Measurements from ENCODE around the gene NFIX. TPM values are rescaled to one million over a fixed set of nuclear protein-coding genes. Genes with fewer than 3 reads are reported as not detected.

The NFIX gene
- total and polyA plus RNA-seq, 2 of the 13 experiments (the other 11 are each of a cell fraction or from before 2014, with no cell fraction given) = 3.4 to 5.4 TPM

DNA sequence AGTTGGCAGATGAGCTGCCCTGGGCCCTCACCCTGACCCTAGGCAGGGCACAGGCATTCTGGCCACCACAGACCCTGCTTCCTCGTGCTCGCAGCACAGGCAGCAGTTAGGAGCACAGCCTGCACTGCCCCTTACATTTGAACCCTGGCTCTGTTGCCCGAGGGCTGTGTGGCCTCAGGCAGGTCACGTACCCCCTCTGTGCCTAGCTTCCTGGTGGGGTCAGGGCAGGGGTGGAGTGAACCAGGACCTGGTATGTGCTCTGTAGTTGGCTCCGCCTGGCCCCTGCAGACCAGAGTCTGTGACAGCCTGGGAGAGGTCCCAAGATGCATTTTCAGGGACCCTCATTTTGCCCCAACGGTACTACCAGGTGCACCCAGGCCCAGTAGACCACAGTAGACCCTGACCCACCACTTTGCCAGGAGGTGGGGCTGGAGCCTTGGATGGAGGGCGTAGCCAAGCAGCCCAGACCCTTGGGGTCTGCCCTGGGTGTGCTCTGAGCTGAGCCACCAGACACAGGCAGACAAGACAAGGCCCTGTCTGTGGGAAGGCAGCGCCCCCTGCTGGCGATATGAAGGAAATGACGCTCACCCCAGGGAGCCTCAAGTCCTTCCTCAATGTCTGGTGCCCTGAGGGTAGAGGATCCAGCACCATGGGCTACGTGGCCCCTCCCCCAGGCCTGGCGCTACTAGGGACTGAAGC, 98.3 kb downstream of the NFIX start (continued):
- TF ChIP-seq ZHX1 (CRISPR knock-in tag; IDR thresholded peaks at IDR 0.05; ENCODE audit: low read depth) = no peak
- TF ChIP-seq ZNF564 (CRISPR knock-in tag; IDR thresholded peaks at IDR 0.05) = no peak
- peak; percentile 32; the same call in 1 of the 2 replicates for TF ChIP-seq FOSL2 (CRISPR knock-in tag; IDR thresholded peaks at IDR 0.05)
- TF ChIP-seq ZNF331 (CRISPR knock-in tag; IDR thresholded peaks at IDR 0.05) = 0 out of 2 replicates have a peak, but pooled peaks have one; percentile 14
- TF ChIP-seq ADNP (CRISPR knock-in tag; IDR thresholded peaks at IDR 0.05) = no peak
- no peak for TF ChIP-seq ZBTB2 (CRISPR knock-in tag; IDR thresholded peaks at IDR 0.05; ENCODE audit: low read depth)
- TF ChIP-seq, protein P1, sequence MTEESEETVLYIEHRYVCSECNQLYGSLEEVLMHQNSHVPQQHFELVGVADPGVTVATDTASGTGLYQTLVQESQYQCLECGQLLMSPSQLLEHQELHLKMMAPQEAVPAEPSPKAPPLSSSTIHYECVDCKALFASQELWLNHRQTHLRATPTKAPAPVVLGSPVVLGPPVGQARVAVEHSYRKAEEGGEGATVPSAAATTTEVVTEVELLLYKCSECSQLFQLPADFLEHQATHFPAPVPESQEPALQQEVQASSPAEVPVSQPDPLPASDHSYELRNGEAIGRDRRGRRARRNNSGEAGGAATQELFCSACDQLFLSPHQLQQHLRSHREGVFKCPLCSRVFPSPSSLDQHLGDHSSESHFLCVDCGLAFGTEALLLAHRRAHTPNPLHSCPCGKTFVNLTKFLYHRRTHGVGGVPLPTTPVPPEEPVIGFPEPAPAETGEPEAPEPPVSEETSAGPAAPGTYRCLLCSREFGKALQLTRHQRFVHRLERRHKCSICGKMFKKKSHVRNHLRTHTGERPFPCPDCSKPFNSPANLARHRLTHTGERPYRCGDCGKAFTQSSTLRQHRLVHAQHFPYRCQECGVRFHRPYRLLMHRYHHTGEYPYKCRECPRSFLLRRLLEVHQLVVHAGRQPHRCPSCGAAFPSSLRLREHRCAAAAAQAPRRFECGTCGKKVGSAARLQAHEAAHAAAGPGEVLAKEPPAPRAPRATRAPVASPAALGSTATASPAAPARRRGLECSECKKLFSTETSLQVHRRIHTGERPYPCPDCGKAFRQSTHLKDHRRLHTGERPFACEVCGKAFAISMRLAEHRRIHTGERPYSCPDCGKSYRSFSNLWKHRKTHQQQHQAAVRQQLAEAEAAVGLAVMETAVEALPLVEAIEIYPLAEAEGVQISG (CRISPR knock-in tag; IDR thresholded peaks at IDR 0.05) = peak; percentile 45; the same call in 1 of the 2 replicates
- no peak for TF ChIP-seq ZNF496 (CRISPR knock-in tag; IDR thresholded peaks at IDR 0.05; ENCODE audit: insufficient replicate concordance)
- no peak for TF ChIP-seq DNMT3B (CRISPR knock-in tag; conservative IDR thresholded peaks at IDR 0.05)
- TF ChIP-seq TARDBP (CRISPR knock-in tag; IDR thresholded peaks at IDR 0.05) = no peak
- TF ChIP-seq MAZ (IDR thresholded peaks at IDR 0.05; ENCODE audit: borderline replicate concordance, low read depth, low read length) = no peak
- TF ChIP-seq MAZ (CRISPR knock-in tag; IDR thresholded peaks at IDR 0.05; ENCODE audit: low read depth) = peak; percentile 43; the same call in 1 of the 2 replicates
- no peak for TF ChIP-seq ATM (IDR thresholded peaks at IDR 0.05; ENCODE audit: borderline replicate concordance)
- TF ChIP-seq, protein P2, sequence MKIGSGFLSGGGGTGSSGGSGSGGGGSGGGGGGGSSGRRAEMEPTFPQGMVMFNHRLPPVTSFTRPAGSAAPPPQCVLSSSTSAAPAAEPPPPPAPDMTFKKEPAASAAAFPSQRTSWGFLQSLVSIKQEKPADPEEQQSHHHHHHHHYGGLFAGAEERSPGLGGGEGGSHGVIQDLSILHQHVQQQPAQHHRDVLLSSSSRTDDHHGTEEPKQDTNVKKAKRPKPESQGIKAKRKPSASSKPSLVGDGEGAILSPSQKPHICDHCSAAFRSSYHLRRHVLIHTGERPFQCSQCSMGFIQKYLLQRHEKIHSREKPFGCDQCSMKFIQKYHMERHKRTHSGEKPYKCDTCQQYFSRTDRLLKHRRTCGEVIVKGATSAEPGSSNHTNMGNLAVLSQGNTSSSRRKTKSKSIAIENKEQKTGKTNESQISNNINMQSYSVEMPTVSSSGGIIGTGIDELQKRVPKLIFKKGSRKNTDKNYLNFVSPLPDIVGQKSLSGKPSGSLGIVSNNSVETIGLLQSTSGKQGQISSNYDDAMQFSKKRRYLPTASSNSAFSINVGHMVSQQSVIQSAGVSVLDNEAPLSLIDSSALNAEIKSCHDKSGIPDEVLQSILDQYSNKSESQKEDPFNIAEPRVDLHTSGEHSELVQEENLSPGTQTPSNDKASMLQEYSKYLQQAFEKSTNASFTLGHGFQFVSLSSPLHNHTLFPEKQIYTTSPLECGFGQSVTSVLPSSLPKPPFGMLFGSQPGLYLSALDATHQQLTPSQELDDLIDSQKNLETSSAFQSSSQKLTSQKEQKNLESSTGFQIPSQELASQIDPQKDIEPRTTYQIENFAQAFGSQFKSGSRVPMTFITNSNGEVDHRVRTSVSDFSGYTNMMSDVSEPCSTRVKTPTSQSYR (CRISPR knock-in tag; IDR thresholded peaks at IDR 0.05; ENCODE audit: borderline replicate concordance) = peak; percentile 43; the same call in 1 of the 2 replicates
- TF ChIP-seq CAMTA2 (CRISPR knock-in tag; IDR thresholded peaks at IDR 0.05; ENCODE audit: borderline replicate concordance) = no peak
- no peak for TF ChIP-seq IRX3 (CRISPR knock-in tag; IDR thresholded peaks at IDR 0.05; ENCODE audit: borderline replicate concordance, low read depth)
- no peak for TF ChIP-seq BRCA1 (CRISPR knock-in tag; IDR thresholded peaks at IDR 0.05)
- TF ChIP-seq ZNF430 (CRISPR knock-in tag; IDR thresholded peaks at IDR 0.05) = no peak
- TF ChIP-seq HNRNPLL (IDR thresholded peaks at IDR 0.05; ENCODE audit: low read depth, low read length, poor library complexity, severe bottlenecking) = no peak
- no peak for TF ChIP-seq ARNT (IDR thresholded peaks at IDR 0.05)
